DND-41 (cell line): Measurements from ENCODE around the gene PSMA3.

Experiments used
- ATAC-seq: fragments of 200-7000 bp; cut with Tn5 transposase; 3 replicates; pipeline ENCODE4 v1.9.1; 2021; ENCODE audit warnings: low read depth; ENCODE audit not compliant: insufficient read depth
- DNase-seq: peaks from one replicate; pipeline ENCODE4 v3.0.0-alpha.2; 2020
- H2AFZ ChIP-seq: 2 replicates; pipeline ENCODE4 v1.6.0; 2012; ENCODE audit warnings: low read depth, low read length
- H3K27ac ChIP-seq: 2 replicates; pipeline ENCODE4 v1.5.1; 2012; ENCODE audit warnings: low read length, inconsistent platforms
- H3K27me3 ChIP-seq: fragments of 200-600 bp; sonication (generic); 2 replicates; pipeline ENCODE4 v1.6.0; 2012; ENCODE audit warnings: low read length, mild to moderate bottlenecking, inconsistent platforms; ENCODE audit not compliant: insufficient read depth, poor library complexity
- H3K36me3 ChIP-seq: 2 replicates; pipeline ENCODE4 v1.5.1; 2012; ENCODE audit warnings: low read length, inconsistent platforms; ENCODE audit not compliant: insufficient read depth
- H3K4me1 ChIP-seq: 2 replicates; pipeline ENCODE4 v1.5.1; 2012; ENCODE audit warnings: mild to moderate bottlenecking, low read length; ENCODE audit not compliant: insufficient read depth
- H3K4me2 ChIP-seq: 2 replicates; pipeline ENCODE4 v1.6.0; 2012; ENCODE audit warnings: mild to moderate bottlenecking, moderate library complexity, low read length, inconsistent platforms; ENCODE audit not compliant: insufficient read depth
- H3K4me3 ChIP-seq, 2 experiments: fragments of 200-600 bp in 1 of 2; shearing (Covaris generic) in 1 of 2; 2 replicates each; pipeline ENCODE4 v1.5.1; 2012 to 2016; ENCODE audit warnings: inconsistent platforms in 2 of 2, low read length in 2 of 2, mild to moderate bottlenecking in 2 of 2, low read depth in 1 of 2, moderate library complexity in 1 of 2
- H3K79me2 ChIP-seq: 2 replicates; pipeline ENCODE4 v1.6.0; 2012; ENCODE audit warnings: low read length, inconsistent platforms; ENCODE audit not compliant: insufficient read depth
- H3K9ac ChIP-seq: 2 replicates; pipeline ENCODE4 v1.6.0; 2012; ENCODE audit warnings: low read depth, mild to moderate bottlenecking, inconsistent platforms, low read length, moderate library complexity
- H3K9me3 ChIP-seq: 2 replicates; pipeline ENCODE4 v1.5.1; 2012; ENCODE audit warnings: low read length, moderate library complexity, mild to moderate bottlenecking, inconsistent platforms; ENCODE audit not compliant: insufficient read depth, severe bottlenecking
- H4K20me1 ChIP-seq: 2 replicates; pipeline ENCODE4 v1.6.0; 2012; ENCODE audit warnings: low read length; ENCODE audit not compliant: insufficient read depth
- EZH2 ChIP-seq: IDR thresholded peaks from 3 replicates; pipeline ENCODE4 v1.6.1; 2012; ENCODE audit warnings: borderline replicate concordance, low read depth, mild to moderate bottlenecking, moderate library complexity, low read length, inconsistent platforms; ENCODE audit not compliant: severe bottlenecking
- TF ChIP-seq, protein P1 (sequence below): IDR thresholded peaks from 2 replicates; pipeline ENCODE4 v1.5.1; 2012; ENCODE audit warnings: borderline replicate concordance, low read length, moderate library complexity, mild to moderate bottlenecking; ENCODE audit not compliant: poor library complexity, severe bottlenecking; ENCODE audit errors: extremely low read depth

Gene PSMA3

DNA sequence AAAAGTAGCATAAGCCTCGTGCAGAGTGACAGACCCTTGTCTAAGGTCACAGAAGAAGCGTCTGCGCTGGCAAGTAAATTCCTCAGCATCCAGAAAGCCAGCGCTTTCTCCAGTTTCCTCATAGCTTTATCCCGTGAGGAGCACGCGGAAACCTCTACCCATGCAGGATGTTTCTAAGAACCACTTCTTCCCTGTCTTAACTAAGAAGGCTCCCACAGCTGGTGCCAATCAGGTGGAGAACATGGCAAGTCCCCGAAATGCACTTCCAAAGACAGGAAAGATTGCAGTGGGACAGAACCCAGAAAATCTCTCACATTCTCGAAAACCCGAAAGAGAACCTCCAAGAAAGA lies 52.7 kb downstream of the PSMA3 start:
- Histone ChIP-seq H3K27me3 (no peaks in the 10 kb centered on the region), H3K4me2 (peak overlapping the region; percentile 86), H2AFZ (peak overlapping the region; percentile 85), H3K4me1 (peaks cover 47% of the 10 kb centered on the region), H3K27ac (peak overlapping the region; percentile 95), H3K9me3 (no peaks in the 10 kb centered on the region), H4K20me1 (peaks cover 44% of the 10 kb centered on the region), H3K9ac (peak overlapping the region; percentile 77), H3K79me2 (peaks cover 89% of the 10 kb centered on the region), H3K36me3 (peaks cover 40% of the 10 kb centered on the region), H3K4me3 (peak overlapping the region; percentile 80 to 90)
- ATAC-seq (peak; percentile 3; the same call in 2 of the 3 replicates), DNase-seq (no peak)
- TF ChIP-seq EZH2, result no peak
- TF ChIP-seq, protein P1, sequence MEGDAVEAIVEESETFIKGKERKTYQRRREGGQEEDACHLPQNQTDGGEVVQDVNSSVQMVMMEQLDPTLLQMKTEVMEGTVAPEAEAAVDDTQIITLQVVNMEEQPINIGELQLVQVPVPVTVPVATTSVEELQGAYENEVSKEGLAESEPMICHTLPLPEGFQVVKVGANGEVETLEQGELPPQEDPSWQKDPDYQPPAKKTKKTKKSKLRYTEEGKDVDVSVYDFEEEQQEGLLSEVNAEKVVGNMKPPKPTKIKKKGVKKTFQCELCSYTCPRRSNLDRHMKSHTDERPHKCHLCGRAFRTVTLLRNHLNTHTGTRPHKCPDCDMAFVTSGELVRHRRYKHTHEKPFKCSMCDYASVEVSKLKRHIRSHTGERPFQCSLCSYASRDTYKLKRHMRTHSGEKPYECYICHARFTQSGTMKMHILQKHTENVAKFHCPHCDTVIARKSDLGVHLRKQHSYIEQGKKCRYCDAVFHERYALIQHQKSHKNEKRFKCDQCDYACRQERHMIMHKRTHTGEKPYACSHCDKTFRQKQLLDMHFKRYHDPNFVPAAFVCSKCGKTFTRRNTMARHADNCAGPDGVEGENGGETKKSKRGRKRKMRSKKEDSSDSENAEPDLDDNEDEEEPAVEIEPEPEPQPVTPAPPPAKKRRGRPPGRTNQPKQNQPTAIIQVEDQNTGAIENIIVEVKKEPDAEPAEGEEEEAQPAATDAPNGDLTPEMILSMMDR, result no peak

DNA sequence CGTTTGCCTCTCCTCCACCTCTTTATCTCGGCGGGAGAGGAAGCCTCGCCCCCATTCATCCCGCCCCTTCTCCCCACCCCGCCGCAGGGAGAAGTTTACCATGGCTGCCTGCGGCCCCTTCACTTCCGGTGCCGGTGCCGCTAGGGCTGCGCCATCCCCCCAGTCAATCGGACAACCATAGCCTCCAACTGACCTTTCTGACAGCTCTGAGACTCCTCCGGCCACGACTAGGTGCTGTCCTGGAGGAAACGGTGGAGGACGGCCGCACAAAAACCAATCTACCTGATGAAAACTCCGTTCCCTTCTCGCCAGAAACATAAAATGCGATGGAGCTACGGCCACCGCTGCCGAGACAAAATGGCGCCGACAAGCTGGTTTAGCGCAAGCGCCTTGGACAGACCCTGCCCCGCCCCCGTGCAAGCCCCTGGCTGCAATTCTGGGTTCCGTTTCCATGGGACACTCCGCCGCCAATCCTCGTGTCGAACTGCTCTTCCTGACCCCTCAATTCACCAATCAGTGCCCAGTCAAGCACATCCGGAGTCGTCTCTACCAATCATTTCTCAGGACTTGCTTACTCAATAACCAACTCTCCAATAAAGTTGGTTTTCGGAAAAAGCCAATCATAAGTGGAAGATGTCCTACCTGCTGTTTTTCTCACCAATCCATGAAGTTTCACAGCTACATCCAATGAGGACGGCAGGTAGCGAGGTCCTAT lies 53.3 kb downstream of the PSMA3 start:
- Histone ChIP-seq H3K27ac (peak overlapping the region; percentile 95), H3K9me3 (no peaks in the 10 kb centered on the region), H2AFZ (peak overlapping the region; percentile 89), H4K20me1 (peaks cover 39% of the 10 kb centered on the region), H3K36me3 (peaks cover 34% of the 10 kb centered on the region), H3K4me2 (peak overlapping the region; percentile 86; the same call in 1 of the 2 replicates), H3K4me3 (peak overlapping the region; percentile 80 to 90), H3K9ac (peak overlapping the region; percentile 77), H3K79me2 (peaks cover 86% of the 10 kb centered on the region), H3K4me1 (peaks cover 47% of the 10 kb centered on the region), H3K27me3 (no peaks in the 10 kb centered on the region)
- ATAC-seq (peak; percentile 86), DNase-seq (peak; percentile 99)
- peak; percentile 98 for TF ChIP-seq EZH2
- TF ChIP-seq, protein P1, result peak; percentile 25

DNA sequence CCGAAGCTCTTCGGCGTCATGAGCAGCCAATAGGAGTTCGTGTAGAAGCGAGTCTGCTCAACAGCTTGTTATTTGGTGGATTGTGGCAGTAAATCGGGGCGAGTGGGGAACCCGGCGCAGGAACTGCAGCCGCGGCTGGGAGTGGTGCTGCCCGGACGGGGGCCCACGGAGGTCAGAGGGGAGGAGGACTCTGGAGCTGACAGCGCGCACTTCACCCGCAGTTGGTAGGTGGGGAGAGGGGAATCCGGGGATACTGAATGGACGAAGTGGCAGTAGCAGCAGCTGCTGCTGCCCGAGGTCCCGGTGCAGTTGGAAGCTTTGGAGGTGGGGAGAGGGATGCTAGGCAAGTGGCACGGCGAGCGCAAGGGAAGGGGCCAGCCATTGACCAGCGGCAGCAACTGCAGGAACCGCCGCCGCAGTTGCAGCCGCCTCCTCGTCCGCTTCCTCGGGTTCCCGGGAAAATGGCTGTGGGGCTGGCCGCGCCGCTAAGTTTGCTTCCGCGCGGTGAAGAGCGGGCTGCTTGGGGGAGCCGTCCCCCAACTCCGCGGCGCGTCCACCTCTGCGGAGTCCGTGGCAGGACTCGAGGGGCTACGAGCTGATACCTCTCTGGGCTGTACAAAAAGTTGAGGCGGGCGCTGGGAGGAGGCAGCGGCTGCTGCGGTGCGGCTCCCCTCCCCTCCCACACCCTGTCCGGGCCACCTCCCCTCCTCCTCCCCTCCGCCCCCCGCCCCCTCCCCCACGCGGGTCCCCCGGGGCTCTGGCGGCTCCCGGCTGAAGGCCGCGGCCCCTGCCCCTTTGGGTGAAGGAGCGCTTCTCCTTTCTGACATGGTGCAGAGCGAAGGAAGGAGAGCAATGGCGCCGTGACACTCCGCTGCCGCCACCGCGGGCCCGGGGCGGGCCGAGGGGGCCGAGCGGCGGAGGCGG lies 54.1 kb downstream of the PSMA3 start, which contains the start of gene ARID4A:
TSS of gene ARID4A (plus strand) at position 79 of the 924 bp plus-strand sequence. CDS start 1,300 bp downstream, outside the sequence.
- H3K9me3 ChIP-seq, result no peaks in the 10 kb centered on the region
- H3K36me3 ChIP-seq, result peaks cover 35% of the 10 kb centered on the region
- ATAC-seq (peak; percentile 15; the same call in 2 of the 3 replicates), DNase-seq (peak; percentile 53)
- no peaks in the 10 kb centered on the region for H3K27me3 ChIP-seq
- H3K9ac ChIP-seq, result peak within 1 kb of the TSS; percentile 77
- peak within 1 kb of the TSS; percentile 95 for H3K27ac ChIP-seq
- H3K4me1 ChIP-seq, result peaks cover 45% of the 10 kb centered on the region
- H3K4me2 ChIP-seq, result peak within 1 kb of the TSS; percentile 86
- peaks cover 36% of the 10 kb centered on the region for H4K20me1 ChIP-seq
- peak within 1 kb of the TSS; percentile 89 for H2AFZ ChIP-seq
- TF ChIP-seq, protein P1, result no peak
- no peak for TF ChIP-seq EZH2
- peaks cover 87% of the 10 kb centered on the region for H3K79me2 ChIP-seq
- peak within 1 kb of the TSS; percentile 80 to 90 for H3K4me3 ChIP-seq
